Prostate gland (tissue), 2 donors: ENCODE data around the gene LNPEP.
"Not testable (repeated sequence)": the region's sequence is repeated elsewhere in the genome, so short reads cannot be mapped to it uniquely, and the experiment has no call there.

Experiments
- POLR2A ChIP-seq: fragments of 450-650 bp; IDR thresholded peaks from one replicate; pipeline ENCODE4 v1.6.1; 2016; ENCODE audit warnings: antibody characterized with exemption, mild to moderate bottlenecking
- TF ChIP-seq, protein P1 (sequence below), 4 experiments: fragments of 200-600 bp in 2 of 4; fragments of 450-650 bp in 2 of 4; sonication (generic) in 2 of 4; IDR thresholded peaks; 1 replicate in 3 of 4; 2 replicates in 1 of 4; pipeline ENCODE4 v1.5.1; 2016 to 2019; ENCODE audit warnings: antibody characterized with exemption in 4 of 4, mild to moderate bottlenecking in 2 of 4, moderate library complexity in 2 of 4

DNA sequence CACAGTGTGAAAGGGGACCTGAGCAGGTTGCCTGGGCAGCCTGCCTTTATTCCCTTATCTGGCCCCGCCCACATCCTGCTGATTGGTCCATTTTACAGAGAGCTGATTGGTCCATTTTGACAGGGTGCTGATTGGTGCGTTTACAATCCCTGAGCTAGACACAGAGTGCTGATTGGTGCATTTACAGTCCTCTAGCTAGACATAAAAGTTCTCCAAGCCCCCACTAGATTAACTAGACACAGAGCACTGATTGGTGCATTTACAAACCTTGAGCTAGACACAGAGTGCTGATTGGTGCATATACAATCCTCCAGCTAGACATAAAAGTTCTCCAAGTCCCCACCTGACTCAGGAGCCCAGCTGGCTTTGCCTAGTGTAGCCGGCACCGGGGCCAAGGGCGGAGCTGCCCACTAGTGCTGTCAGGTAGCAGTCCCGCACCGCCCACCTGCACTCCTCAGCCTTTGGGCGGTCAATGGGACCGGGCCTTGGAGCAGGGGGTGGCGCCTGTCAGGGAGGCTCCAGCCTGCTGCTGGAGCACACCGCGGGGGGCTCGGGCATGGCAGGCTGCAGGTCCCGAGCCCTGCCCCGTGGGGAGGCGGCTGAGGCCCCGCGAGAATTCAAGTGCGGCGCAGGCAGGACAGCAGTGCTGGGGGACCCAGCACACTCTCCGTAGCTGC lies 149.0 kb downstream of the LNPEP start:
- TF ChIP-seq POLR2A = not testable (repeated sequence)
- TF ChIP-seq, protein P1, sequence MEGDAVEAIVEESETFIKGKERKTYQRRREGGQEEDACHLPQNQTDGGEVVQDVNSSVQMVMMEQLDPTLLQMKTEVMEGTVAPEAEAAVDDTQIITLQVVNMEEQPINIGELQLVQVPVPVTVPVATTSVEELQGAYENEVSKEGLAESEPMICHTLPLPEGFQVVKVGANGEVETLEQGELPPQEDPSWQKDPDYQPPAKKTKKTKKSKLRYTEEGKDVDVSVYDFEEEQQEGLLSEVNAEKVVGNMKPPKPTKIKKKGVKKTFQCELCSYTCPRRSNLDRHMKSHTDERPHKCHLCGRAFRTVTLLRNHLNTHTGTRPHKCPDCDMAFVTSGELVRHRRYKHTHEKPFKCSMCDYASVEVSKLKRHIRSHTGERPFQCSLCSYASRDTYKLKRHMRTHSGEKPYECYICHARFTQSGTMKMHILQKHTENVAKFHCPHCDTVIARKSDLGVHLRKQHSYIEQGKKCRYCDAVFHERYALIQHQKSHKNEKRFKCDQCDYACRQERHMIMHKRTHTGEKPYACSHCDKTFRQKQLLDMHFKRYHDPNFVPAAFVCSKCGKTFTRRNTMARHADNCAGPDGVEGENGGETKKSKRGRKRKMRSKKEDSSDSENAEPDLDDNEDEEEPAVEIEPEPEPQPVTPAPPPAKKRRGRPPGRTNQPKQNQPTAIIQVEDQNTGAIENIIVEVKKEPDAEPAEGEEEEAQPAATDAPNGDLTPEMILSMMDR (IDR thresholded peaks at IDR 0.05) = not testable (repeated sequence)
